NB4 (cell line): ENCODE measurements around the gene CBLB.

Experiments
- MYC ChIP-seq: IDR thresholded peaks from 2 replicates; pipeline ENCODE4 v1.6.1; 2011; ENCODE audit warnings: low read depth, low read length
- POLR2A ChIP-seq: IDR thresholded peaks from 2 replicates; pipeline ENCODE4 v1.6.1; 2011; ENCODE audit warnings: mild to moderate bottlenecking; ENCODE audit not compliant: insufficient read length; ENCODE audit errors: extremely low read depth
- TF ChIP-seq, protein P1 (sequence below): IDR thresholded peaks from one replicate; pipeline ENCODE4 v1.5.1; 2012; ENCODE audit warnings: low read depth, low read length
- TF ChIP-seq, protein P2 (sequence below): IDR thresholded peaks from 2 replicates; pipeline ENCODE4 v1.6.1; 2011; ENCODE audit warnings: low read depth, low read length

GRCh38 chr3:105800320-105800719 lies 68.5 kb downstream of the CBLB start:
- TF ChIP-seq, protein P1, sequence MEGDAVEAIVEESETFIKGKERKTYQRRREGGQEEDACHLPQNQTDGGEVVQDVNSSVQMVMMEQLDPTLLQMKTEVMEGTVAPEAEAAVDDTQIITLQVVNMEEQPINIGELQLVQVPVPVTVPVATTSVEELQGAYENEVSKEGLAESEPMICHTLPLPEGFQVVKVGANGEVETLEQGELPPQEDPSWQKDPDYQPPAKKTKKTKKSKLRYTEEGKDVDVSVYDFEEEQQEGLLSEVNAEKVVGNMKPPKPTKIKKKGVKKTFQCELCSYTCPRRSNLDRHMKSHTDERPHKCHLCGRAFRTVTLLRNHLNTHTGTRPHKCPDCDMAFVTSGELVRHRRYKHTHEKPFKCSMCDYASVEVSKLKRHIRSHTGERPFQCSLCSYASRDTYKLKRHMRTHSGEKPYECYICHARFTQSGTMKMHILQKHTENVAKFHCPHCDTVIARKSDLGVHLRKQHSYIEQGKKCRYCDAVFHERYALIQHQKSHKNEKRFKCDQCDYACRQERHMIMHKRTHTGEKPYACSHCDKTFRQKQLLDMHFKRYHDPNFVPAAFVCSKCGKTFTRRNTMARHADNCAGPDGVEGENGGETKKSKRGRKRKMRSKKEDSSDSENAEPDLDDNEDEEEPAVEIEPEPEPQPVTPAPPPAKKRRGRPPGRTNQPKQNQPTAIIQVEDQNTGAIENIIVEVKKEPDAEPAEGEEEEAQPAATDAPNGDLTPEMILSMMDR: no peak
- TF ChIP-seq MYC (no peak), POLR2A (no peak)
- TF ChIP-seq, protein P2, sequence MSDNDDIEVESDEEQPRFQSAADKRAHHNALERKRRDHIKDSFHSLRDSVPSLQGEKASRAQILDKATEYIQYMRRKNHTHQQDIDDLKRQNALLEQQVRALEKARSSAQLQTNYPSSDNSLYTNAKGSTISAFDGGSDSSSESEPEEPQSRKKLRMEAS: no peak
